ENCODE measurements around the gene MMP14. TPM values are rescaled to one million over a fixed set of nuclear protein-coding genes. Genes with fewer than 3 reads are reported as not detected.
A peak's percentile ranks its signal among the peaks of the same experiment; 100 is the strongest.

MMP14 gene
- total RNA-seq, 1 donor from 2014 or later: 172 TPM

- DNase-seq (ENCODE audit: low spot score): no peak
Measured at GRCh38 chr14:22884738-22885523, 48.5 kb downstream of the MMP14 start.

- no peak for DNase-seq (ENCODE audit: low spot score)
Measured at GRCh38 chr14:22885975-22886374, 49.6 kb downstream of the MMP14 start.

- DNase-seq (ENCODE audit: low spot score): peak; percentile 81
Measured at GRCh38 chr14:22886500-22887259, 50.3 kb downstream of the MMP14 start.

GRCh38 chr14:22887260-22887989, 51.0 kb downstream of the MMP14 start:
- DNase-seq (ENCODE audit: low spot score): peak; percentile 81

GRCh38 chr14:22887990-22888378, 51.6 kb downstream of the MMP14 start:
- DNase-seq (ENCODE audit: low spot score): no peak

GRCh38 chr14:22888662-22889061, 52.3 kb downstream of the MMP14 start:
- DNase-seq (ENCODE audit: low spot score): no peak

DNA sequence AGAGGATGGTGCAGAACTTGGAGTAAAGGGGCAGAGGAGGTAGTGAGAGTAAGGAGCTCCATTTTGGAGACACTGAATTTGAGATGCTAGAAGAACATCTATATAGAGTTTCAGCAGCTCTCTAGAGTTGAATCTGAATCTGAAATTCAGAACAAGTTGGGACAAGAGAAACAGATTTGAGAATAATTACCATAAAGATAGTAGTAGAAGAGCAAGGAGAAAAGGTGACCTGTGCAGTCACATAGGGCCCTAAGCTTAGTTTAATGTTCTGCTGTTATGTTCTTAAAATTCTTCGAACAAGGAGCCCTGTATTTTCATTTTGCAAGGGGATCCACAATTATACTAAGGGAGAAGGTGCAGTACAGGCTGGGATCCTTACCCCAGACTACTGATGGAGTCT, 54.0 kb downstream of the MMP14 start:
- DNase-seq (ENCODE audit: low spot score): no peak

GRCh38 chr14:22892488-22892887, 56.1 kb downstream of the MMP14 start:
- no peak for DNase-seq (ENCODE audit: low spot score)

- DNase-seq (ENCODE audit: low spot score): no peak
Measured at GRCh38 chr14:22893706-22894105, 57.3 kb downstream of the MMP14 start.

DNA sequence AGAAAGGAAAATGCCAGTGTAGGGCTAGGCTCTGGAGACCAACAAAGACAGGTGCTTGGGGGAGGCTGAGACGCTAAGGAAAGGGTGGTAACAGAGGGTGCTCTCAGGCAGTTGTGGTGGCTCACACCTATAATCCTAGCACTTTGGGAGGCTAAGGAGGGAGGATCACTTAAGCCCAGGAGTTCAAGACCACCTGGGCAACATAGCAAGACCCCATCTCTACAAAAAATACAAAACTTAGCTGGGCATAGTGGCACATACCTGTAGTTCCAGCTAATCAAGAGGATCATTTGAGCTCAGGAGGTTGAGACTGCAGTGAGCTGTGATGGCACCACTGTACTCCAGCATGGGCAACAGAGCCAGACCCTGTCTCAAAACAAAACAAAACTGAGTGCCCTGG, 59.0 kb downstream of the MMP14 start:
- DNase-seq (ENCODE audit: low spot score): no peak

DNA sequence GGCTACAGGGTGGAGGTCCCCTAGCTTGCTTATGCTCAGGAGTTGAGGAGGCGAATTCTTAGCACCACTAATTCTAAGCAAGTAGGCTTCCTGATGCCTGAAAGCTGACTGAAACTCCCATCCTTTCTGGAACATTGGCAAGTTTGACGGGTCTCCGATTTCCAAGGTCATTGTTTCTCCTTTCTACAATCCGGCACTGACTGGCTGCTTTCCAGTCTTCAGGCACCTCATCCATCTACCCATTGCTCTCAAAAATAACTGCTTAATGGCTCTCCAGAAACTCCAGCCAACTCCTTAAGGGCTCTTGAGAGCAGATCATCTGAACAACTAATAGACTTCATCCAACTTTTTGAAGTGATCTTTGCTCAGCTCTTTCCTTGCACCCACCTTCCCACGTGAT, 60.0 kb downstream of the MMP14 start:
- DNase-seq (ENCODE audit: low spot score): no peak

DNA sequence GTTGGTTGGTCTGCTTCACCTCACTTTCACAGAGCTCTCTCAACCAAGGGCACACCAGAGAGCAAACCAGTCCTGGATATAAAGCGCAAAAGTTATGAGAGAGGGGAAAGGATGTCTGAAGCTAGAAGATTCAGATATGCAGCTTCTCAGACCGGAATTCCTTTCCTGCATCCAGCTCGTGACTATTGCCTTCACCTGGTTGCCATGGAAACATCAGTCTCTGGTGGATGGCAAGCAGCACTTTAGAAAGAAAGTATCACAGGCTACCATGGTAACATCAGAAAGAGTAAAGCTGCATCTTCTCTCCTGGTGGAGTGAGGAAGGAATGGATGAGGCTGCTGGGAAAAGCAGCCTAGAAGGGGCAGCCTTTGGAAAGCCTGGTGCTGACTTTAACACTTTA, 60.4 kb downstream of the MMP14 start:
- DNase-seq (ENCODE audit: low spot score): no peak

DNA sequence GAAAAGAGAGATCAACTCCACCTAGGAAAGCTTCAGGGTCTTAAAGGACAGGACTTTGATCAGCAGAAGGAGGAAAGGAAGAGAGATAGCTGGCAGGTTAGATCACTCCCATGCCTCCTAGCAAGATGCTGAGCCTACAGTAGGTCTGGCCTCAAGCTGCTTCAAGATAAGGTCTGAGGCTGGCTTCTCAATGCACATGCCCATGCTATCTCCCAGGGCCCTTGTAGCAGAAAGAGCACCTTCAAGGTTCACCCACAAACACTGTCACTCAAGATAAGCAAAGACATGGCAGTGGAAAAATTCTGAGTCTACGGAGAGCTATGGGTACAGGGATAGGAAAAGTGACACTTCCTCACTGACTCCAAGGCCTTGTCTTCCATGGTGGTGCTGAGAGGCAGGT, 61.0 kb downstream of the MMP14 start:
- DNase-seq (ENCODE audit: low spot score): no peak

Other genes starting within 250 kb of the MMP14 start
- gene DAD1, start 247.4 kb upstream of the MMP14 start, total RNA-seq: 172 TPM
- 33.7 TPM for gene ABHD4, start 238.3 kb upstream of the MMP14 start, total RNA-seq
- not detected for gene OR6J1, start 192.2 kb upstream of the MMP14 start, total RNA-seq
- 93.5 TPM for gene OXA1L, start 69.9 kb upstream of the MMP14 start, total RNA-seq
- 10.6 TPM for gene SLC7A7, start 21.1 kb upstream of the MMP14 start, total RNA-seq
- 77.8 TPM for gene MRPL52, start 6.7 kb upstream of the MMP14 start, total RNA-seq
- 128 TPM for gene LRP10, start 35.2 kb downstream of the MMP14 start, total RNA-seq
- gene REM2, start 46.6 kb downstream of the MMP14 start, total RNA-seq: 0.18 TPM
- gene RBM23, start 82.6 kb downstream of the MMP14 start, total RNA-seq: 84.4 TPM
- 80.9 TPM for gene PRMT5, start 92.8 kb downstream of the MMP14 start, total RNA-seq
- gene HAUS4, start 120.5 kb downstream of the MMP14 start, total RNA-seq: 29.2 TPM
- 39.9 TPM for gene AJUBA, start 146.0 kb downstream of the MMP14 start, total RNA-seq
- 10.8 TPM for gene C14orf93, start 173.6 kb downstream of the MMP14 start, total RNA-seq
- gene PSMB5, start 198.3 kb downstream of the MMP14 start, total RNA-seq: 67.6 TPM
- not detected for gene PSMB11, start 205.6 kb downstream of the MMP14 start, total RNA-seq
- 3.7 TPM for gene CDH24, start 220.9 kb downstream of the MMP14 start, total RNA-seq